MV-4-11 (cell line): ENCODE measurements around the gene NBEAL2.

Source experiments
- DNase-seq: peaks from one replicate; lab custom pipeline; 2025; lab: John Stamatoyannopoulos, UW

NBEAL2 gene

GRCh38 chr3:46964038-46964590 lies 15.4 kb upstream of the NBEAL2 start:
- peak; percentile 9 for DNase-seq

GRCh38 chr3:46965151-46965550 lies 14.3 kb upstream of the NBEAL2 start:
- DNase-seq = peak; percentile 88

DNA sequence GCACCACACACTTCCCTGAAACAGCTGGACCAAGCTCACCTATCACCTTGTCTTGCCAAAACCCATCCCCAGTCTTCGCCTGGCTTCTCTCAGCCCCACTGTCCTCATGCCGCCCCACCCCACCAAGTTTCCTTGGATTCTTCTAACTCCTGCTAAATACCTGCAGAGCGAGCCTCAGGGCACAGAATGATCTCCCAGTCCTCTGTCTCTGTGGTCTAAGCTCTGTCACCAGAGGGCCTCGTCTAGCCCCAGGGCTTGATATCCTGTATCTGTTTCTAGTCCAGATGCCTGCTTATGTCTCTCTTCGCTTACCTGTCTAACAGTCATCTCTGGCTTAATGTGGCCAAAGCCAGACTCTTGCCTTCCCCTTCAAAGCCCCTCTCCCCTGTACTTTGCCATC lies 12.7 kb upstream of the NBEAL2 start:
- no peak for DNase-seq

DNA sequence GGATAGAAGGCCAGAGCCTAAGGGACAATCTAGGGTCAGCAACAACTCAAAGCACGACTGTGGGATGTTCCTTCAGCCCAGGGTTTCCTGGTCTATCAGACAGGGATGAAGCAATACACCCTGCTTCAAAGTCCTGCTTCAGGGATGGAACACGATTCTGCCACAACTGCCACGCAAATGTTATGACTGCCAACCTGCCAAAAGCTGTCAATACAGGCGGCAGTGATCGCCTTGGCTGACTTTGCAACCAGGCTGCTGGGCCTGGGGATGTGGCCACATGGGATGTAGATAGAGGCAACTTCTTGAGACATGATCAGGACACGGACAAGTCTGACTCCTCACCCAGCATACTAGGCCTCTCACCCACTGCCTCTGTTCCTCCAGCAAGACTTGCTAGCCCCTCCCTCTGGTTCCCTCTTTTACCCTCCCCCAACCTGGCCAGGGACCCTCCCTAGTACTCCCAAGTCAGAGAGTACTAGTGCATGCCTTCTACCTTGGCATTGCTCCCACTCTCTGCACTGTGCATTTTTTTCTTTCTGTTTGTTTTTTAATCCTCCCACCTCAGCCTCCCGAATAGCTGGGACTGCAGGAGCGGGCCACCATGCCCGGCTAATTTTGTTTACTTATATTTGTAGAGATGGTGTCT lies 10.6 kb upstream of the NBEAL2 start:
- DNase-seq = no peak

DNA sequence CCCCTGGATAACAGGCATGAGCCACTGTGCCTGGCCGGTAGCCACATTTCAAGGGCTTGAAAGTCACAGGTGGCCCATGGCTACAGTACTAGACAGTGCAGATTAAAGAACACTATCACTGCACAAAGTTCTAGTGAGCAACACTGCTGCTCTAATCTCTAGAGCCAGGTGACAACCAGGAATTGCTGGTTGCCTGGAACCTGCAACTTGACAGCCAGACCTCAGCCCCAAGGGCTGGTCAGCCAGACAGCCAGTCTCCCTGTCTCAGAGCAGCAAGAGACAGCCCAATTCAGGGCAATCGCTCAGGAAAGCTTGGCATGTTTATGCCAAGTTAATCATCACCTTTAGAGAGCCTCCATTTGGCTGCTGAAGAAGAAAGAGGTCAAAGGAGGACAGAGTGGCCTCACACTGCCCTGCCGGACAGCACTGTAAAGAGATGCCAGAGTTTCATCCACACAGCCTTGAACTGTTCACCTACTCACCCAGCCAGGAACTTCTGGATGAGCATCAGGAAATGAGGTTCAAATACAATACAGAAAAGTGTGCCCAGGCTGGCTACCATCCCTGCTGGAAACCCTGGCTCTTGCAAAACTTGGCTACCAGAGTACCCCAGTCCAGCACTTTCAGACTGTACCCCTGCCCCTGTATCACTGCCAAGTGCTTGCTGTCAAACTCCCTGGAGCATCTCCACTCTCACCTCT lies 8.9 kb upstream of the NBEAL2 start:
- no peak for DNase-seq

DNA sequence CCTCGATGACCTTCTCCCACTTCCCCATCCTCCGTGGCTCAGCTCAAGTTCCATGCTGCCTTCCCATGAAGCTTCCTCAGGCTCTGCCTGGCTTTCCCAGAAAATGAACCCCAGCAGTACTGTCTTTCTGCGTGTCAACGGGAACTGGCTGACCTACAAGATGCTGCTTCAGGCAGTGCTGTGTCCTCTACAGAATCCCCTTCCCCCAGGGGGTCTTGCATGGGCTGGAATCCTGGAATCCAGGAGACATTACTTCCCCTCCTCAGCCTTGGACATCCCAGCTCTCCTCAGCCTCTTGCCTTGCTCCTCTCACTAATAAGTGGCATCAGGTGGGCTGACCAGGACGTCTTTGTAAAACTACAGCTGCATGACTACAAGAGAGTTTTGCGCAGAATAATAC lies 8.3 kb upstream of the NBEAL2 start:
- no peak for DNase-seq

DNA sequence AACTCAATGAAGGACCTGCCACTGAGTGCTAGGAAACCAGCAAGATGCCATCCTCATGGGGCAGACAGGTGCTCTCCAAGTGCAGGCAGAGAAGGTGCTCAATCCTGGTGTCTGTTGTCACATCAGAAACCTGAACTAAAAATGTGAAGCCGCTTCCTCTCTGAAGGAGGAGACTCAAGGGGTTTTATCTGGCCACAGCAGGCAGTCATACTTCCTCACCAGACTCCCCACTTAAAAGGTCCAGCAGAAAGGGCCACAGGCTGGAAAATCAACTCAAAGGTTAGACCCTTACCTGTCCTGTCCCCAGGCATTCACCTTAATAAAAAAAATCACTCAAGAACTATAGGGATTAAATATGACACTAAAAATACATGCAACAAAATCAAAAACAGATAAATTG lies 7.7 kb upstream of the NBEAL2 start:
- peak; percentile 14 for DNase-seq

- no peak for DNase-seq
Observed at GRCh38 chr3:46972396-46972795, 7.1 kb upstream of the NBEAL2 start.

DNA sequence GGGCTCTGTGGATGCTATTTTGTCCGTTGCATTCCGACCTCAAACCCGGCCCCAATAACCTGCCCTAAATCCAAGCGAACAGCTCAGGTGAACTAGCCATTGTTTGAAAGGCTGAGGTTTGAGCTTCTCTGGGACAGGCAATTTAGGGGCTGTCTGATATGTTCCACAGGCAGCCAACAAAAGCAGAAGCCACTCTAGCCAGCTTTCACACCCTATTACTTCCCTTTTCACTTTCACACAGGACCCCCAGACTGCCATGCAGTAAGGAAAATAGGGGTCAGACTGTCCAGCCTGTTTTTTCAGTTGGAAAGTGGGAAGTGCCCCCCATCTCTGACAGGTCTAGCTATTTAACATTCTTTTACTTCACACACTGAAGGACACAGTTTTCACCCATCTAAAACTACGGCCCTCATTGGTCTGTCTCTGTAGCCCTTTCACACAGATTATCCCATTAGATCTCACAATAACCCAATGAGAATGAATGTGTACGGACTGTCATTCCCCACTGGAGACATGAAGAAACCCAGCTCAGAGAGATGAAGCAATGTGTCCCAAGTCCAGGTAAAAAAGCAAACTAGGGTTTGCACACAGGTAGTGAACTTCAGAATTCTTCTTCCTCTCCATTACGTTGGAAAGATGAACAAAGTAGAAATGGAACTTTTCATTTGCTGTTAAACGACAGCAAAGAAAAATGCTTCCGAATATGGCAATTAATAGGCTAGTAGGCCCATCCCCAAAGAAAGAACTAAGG lies 4.9 kb upstream of the NBEAL2 start:
- peak; percentile 81 for DNase-seq

DNA sequence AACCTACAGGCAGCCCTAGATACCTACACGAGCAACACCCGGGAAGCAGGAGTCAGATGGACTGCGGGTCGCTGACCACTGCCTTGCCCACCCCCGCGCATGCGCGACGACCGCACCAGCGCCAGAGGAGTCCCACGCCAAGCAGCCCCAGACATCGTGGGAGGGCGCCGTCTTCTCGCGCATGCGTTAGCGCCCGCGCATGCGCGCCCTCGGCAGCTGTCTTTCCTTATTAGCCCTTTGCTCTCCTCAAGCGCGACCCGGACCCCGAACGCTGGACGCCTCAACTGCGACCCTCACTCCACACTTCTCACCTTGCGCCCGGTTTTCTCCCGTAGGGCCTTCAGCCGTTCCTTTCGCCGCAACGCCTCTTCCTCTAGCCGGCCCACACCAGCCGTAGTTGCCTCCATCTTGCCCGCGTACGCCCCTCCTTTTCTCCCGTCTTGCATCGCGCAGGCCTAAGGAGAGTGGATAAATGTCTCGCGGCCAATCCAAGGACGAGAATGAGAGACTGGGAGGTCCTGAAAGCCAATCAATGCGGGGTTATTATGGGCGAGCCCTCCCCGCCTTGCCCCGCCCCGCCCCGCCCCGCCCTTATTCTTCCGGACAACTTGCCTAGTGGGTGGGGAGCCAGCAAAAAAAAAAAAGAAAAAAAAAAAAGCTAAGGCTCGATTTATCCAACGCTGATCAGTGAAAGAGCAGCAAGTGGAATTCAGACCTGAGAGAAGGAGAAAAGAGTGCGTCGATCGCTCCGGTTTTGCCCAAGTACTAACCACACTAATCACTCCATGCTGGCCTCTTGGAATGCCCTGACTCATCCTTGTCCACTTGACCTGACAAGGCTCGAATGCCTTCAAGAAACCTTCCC lies 2.9 kb upstream of the NBEAL2 start, which contains the start of gene CCDC12:
CCDC12 (minus strand) TSS at position 420 of the 865 bp plus-strand sequence; CDS start at position 407, 13 bp downstream.
- DNase-seq = peak; percentile 98

GRCh38 chr3:46977811-46978195 lies 1.7 kb upstream of the NBEAL2 start:
- no peak for DNase-seq

DNA sequence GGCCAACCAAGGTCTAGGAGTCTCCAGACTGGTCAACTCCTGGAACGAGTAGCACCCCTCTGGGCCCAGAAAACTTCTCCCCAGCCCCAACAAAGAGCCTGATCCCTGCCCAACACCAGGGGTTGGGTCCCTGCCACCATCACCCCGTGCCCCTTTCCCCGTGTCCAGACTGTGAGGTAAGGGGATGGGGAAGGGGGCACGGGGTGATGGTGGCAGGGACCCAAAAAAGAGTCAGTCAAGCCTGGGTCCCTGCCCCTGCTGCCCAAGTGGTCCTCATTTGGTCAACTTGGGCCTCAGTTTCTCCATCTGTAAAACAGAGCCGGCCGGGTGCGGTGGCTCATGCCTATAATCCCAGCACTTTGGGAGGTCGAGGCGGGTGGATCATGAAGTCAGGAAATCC lies 1.1 kb upstream of the NBEAL2 start:
- DNase-seq = no peak

DNA sequence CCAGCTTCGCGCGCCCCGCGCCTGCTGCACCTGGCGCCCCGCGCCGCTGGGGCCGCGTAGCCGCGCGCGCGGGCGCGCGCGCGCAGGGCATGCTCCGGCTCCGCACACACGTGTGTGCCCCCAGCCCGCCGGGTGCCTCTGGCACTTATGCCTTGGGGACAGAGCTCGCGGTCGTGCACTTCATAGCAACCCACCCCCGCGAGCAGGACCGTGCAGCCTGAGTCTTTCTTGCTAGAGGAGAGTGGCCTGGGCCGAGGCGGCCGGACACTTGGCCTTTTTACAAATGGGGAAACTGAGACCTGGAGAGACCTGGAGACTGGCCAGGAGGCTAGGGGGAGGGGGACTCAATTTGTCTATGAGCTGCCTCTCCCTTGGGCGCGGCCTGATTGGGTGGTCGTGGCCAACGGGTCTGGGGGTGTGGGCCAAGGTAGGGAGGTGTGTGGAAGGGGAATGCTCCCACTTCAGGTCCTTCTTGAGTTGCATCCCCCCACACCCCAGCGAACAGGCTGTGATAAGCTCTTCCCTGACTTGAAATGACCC lies 562 bp downstream of the NBEAL2 start:
- DNase-seq = no peak

- no peak for DNase-seq
Observed at GRCh38 chr3:46981932-46982471, 2.5 kb downstream of the NBEAL2 start.

- DNase-seq = no peak
Observed at GRCh38 chr3:46982546-46982945, 3.1 kb downstream of the NBEAL2 start.

GRCh38 chr3:46984591-46985459 lies 5.4 kb downstream of the NBEAL2 start:
- DNase-seq = no peak

- no peak for DNase-seq
Observed at GRCh38 chr3:46985588-46985987, 6.1 kb downstream of the NBEAL2 start.

GRCh38 chr3:46986055-46986730 lies 6.7 kb downstream of the NBEAL2 start:
- no peak for DNase-seq

DNA sequence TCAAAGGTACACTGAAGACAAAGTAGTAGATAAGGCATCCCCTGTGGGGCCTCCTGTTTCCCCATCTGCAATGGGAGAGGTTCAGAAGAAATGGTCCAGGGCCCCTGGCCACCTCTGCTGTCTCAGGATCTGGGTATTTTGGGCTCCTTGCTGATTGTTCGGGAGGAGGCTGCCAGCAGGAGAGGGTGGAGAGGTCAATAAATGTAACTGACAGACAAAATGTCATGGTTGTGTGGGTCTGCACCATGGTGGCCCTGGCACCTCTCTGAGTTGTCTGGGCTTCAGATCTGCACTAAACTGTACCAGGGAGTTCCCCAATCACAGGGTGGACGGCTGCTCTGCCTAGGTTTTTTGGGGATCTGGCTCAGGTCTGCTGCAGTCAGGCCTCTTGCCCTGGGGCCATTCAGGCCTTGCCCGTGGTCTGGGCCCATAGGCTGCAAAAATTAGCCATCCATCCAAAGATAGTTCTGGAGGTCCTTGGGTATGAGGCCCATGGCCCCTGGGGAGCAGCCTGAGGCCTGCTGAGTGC lies 7.4 kb downstream of the NBEAL2 start:
- DNase-seq = no peak
